ENCODE results near the gene SPIRE2. TPM values are rescaled to one million over a fixed set of nuclear protein-coding genes. Genes with fewer than 3 reads are reported as not detected.

Gene SPIRE2
- total and polyA plus RNA-seq, 2 donors (not counting 1 experiment from before 2014, with no cell fraction given): 0.98 to 2.0 TPM

GRCh38 chr16:89821438-89822187 lies 6.7 kb upstream of the SPIRE2 start:
- Mint-ChIP-seq H3K9me3 (ENCODE audit: insufficient read depth) (no peaks in the 10 kb centered on the region), H3K4me1 (peaks cover 2% of the 10 kb centered on the region), H3K4me3 (no peak overlapping the region), H3K27me3 (no peaks in the 10 kb centered on the region), H3K27ac (no peak overlapping the region)
- no peak overlapping the region for H2AFZ ChIP-seq (ENCODE audit: insufficient read depth, low read depth, low read length, poor library complexity, severe bottlenecking)
- POLR2A ChIA-PET: no interaction called here
- peaks cover 0 to 6% of the 10 kb centered on the region in 2 donors for H3K4me1 ChIP-seq (ENCODE audit: control insufficient read depth in 2 of 2, insufficient read depth in 2 of 2, low read length in 2 of 2)
- WGBS (ENCODE audit: insufficient coverage): 97% methylated on average over 17 of the region's 23 CpGs
- DNase-seq (no peak), ATAC-seq (ENCODE audit: low read depth) (no peak)
- no peaks in the 10 kb centered on the region for H3K36me3 ChIP-seq (replicated peaks in 1 of 2; ENCODE audit: control extremely low read depth in 1 of 2, control insufficient read depth in 1 of 2, extremely low read depth in 1 of 2, insufficient read depth in 2 of 2, low read length in 1 of 2)
- no peak for TF ChIP-seq CTCF (IDR thresholded peaks at IDR 0.05)
- no peak for TF ChIP-seq EZH2 (IDR thresholded peaks at IDR 0.05; ENCODE audit: borderline replicate concordance, insufficient read depth, low read depth, low read length, poor library complexity, severe bottlenecking)
- H3K79me2 ChIP-seq (ENCODE audit: control insufficient read depth, insufficient read depth, low read length): no peaks in the 10 kb centered on the region
- no peak overlapping the region for H3K4me3 ChIP-seq (ENCODE audit: control extremely low read depth in 1 of 5, extremely low read depth in 1 of 5, insufficient read depth in 1 of 5, low read depth in 2 of 5, low read length in 4 of 5)
- peaks cover 0 to 3% (median 0%) of the 10 kb centered on the region in 4 experiments for H3K27me3 ChIP-seq (replicated peaks in 1 of 4; ENCODE audit: control extremely low read depth in 1 of 4, control insufficient read depth in 3 of 4, insufficient read depth in 4 of 4, low read length in 3 of 4)
- H3K4me2 ChIP-seq (replicated peaks; ENCODE audit: low read depth, low read length, poor library complexity, severe bottlenecking): no peak overlapping the region
- H4K20me1 ChIP-seq (ENCODE audit: control insufficient read depth, insufficient read depth, low read length, poor library complexity, severe bottlenecking): no peaks in the 10 kb centered on the region
- intact Hi-C loops (cut with micrococcal nuclease): no loop called here
- H3K27ac ChIP-seq (ENCODE audit: low read length in 2 of 2): no peak overlapping the region
- CTCF ChIA-PET: no interaction called here
- no peaks in the 10 kb centered on the region for H3K9me3 ChIP-seq (ENCODE audit: control extremely low read depth in 1 of 3, control insufficient read depth in 2 of 3, insufficient read depth in 1 of 3, low read length in 2 of 3)
- H3K9ac ChIP-seq (ENCODE audit: low read length): no peak overlapping the region
